ENCODE measurements around the gene CD34. TPM values are rescaled to one million over a fixed set of nuclear protein-coding genes. Genes with fewer than 3 reads are reported as not detected.

The CD34 gene
- total RNA-seq, 1 donor from 2014 or later, result not detected

GRCh38 chr1:207954104-207954503 lies 43.2 kb upstream of the CD34 start:
- no peak overlapping the region for H3K4me3 ChIP-seq (ENCODE audit: low read depth, low read length)
- TF ChIP-seq CTCF (conservative IDR thresholded peaks at IDR 0.05; ENCODE audit: low read depth, low read length), result no peak

GRCh38 chr1:207952617-207953542 lies 42.0 kb upstream of the CD34 start:
- TF ChIP-seq CTCF (conservative IDR thresholded peaks at IDR 0.05; ENCODE audit: low read depth, low read length), result no peak
- DNase-seq (ENCODE audit: low read depth), result no peak
- no peak overlapping the region for H3K4me3 ChIP-seq (ENCODE audit: low read depth, low read length)

More at GRCh38 chr1:207954104-207954503, 43.2 kb upstream of the CD34 start:
- no peak for DNase-seq (ENCODE audit: low read depth)

GRCh38 chr1:207951652-207952051 lies 40.7 kb upstream of the CD34 start:
- H3K4me3 ChIP-seq (ENCODE audit: low read depth, low read length), result no peak overlapping the region
- no peak for DNase-seq (ENCODE audit: low read depth)
- TF ChIP-seq CTCF (conservative IDR thresholded peaks at IDR 0.05; ENCODE audit: low read depth, low read length), result no peak

GRCh38 chr1:207950750-207951149 lies 39.8 kb upstream of the CD34 start:
- no peak for TF ChIP-seq CTCF (conservative IDR thresholded peaks at IDR 0.05; ENCODE audit: low read depth, low read length)
- no peak for DNase-seq (ENCODE audit: low read depth)
- H3K4me3 ChIP-seq (ENCODE audit: low read depth, low read length), result no peak overlapping the region

GRCh38 chr1:207949571-207950195 lies 38.8 kb upstream of the CD34 start:
- TF ChIP-seq CTCF (conservative IDR thresholded peaks at IDR 0.05; ENCODE audit: low read depth, low read length), result no peak
- DNase-seq (ENCODE audit: low read depth), result no peak
- H3K4me3 ChIP-seq (ENCODE audit: low read depth, low read length), result no peak overlapping the region

- TF ChIP-seq CTCF (conservative IDR thresholded peaks at IDR 0.05; ENCODE audit: low read depth, low read length), result no peak
- no peak overlapping the region for H3K4me3 ChIP-seq (ENCODE audit: low read depth, low read length)
- DNase-seq (ENCODE audit: low read depth), result no peak
These were observed 37.8 kb upstream of the CD34 start for GRCh38 chr1:207948536-207949250.

Data from epithelial cell of proximal tubule (primary cell).